ENCODE measurements around the gene GRM1. TPM values are rescaled to one million over a fixed set of nuclear protein-coding genes. Genes with fewer than 3 reads are reported as not detected.

GRM1 gene
- polyA plus RNA-seq, 1 experiment: 0.01 TPM

GRCh38 chr6:146316175-146316495, 287.3 kb downstream of the GRM1 start:
- H3K4me3 ChIP-seq (ENCODE audit: low read depth, low read length): no peak overlapping the region
- H3K9me3 ChIP-seq (ENCODE audit: control insufficient read depth, insufficient read depth, low read length): no peaks in the 10 kb centered on the region
- ChIA-PET POLR2A (no interaction called here), CTCF (no interaction called here)
- H3K27ac ChIP-seq (ENCODE audit: low read depth, low read length): no peak overlapping the region
- no peak for DNase-seq (ENCODE audit: low read depth, low spot score)
- no peak for TF ChIP-seq CTCF (IDR thresholded peaks at IDR 0.05; ENCODE audit: low read depth, low read length)
- H3K27me3 ChIP-seq (ENCODE audit: control insufficient read depth, insufficient read depth, low read length): no peaks in the 10 kb centered on the region

- ChIA-PET POLR2A (no interaction called here), CTCF (no interaction called here)
- Histone ChIP-seq H3K27ac (ENCODE audit: low read depth, low read length) (no peak overlapping the region), H3K4me3 (ENCODE audit: low read depth, low read length) (no peak overlapping the region), H3K9me3 (ENCODE audit: control insufficient read depth, insufficient read depth, low read length) (no peaks in the 10 kb centered on the region), H3K27me3 (ENCODE audit: control insufficient read depth, insufficient read depth, low read length) (no peaks in the 10 kb centered on the region)
- DNase-seq (ENCODE audit: low read depth, low spot score): no peak
- TF ChIP-seq CTCF (IDR thresholded peaks at IDR 0.05; ENCODE audit: low read depth, low read length): no peak
Observed at GRCh38 chr6:146331013-146331412, 302.2 kb downstream of the GRM1 start.

GRCh38 chr6:146335336-146335735, 306.5 kb downstream of the GRM1 start:
- ChIA-PET POLR2A (no interaction called here), CTCF (no interaction called here)
- Histone ChIP-seq H3K9me3 (ENCODE audit: control insufficient read depth, insufficient read depth, low read length) (no peaks in the 10 kb centered on the region), H3K4me3 (ENCODE audit: low read depth, low read length) (no peak overlapping the region), H3K27me3 (ENCODE audit: control insufficient read depth, insufficient read depth, low read length) (no peaks in the 10 kb centered on the region), H3K27ac (ENCODE audit: low read depth, low read length) (no peak overlapping the region)
- no peak for TF ChIP-seq CTCF (IDR thresholded peaks at IDR 0.05; ENCODE audit: low read depth, low read length)
- DNase-seq (ENCODE audit: low read depth, low spot score): no peak

GRCh38 chr6:146336191-146336590, 307.3 kb downstream of the GRM1 start:
- no peak overlapping the region for H3K27ac ChIP-seq (ENCODE audit: low read depth, low read length)
- no peaks in the 10 kb centered on the region for H3K9me3 ChIP-seq (ENCODE audit: control insufficient read depth, insufficient read depth, low read length)
- TF ChIP-seq CTCF (IDR thresholded peaks at IDR 0.05; ENCODE audit: low read depth, low read length): no peak
- ChIA-PET CTCF (no interaction called here), POLR2A (no interaction called here)
- DNase-seq (ENCODE audit: low read depth, low spot score): no peak
- no peak overlapping the region for H3K4me3 ChIP-seq (ENCODE audit: low read depth, low read length)
- no peaks in the 10 kb centered on the region for H3K27me3 ChIP-seq (ENCODE audit: control insufficient read depth, insufficient read depth, low read length)

- Histone ChIP-seq H3K27ac (ENCODE audit: low read depth, low read length) (no peak overlapping the region), H3K27me3 (ENCODE audit: control insufficient read depth, insufficient read depth, low read length) (no peaks in the 10 kb centered on the region), H3K9me3 (ENCODE audit: control insufficient read depth, insufficient read depth, low read length) (no peaks in the 10 kb centered on the region), H3K4me3 (ENCODE audit: low read depth, low read length) (no peak overlapping the region)
- POLR2A ChIA-PET: no interaction called here
- no peak for DNase-seq (ENCODE audit: low read depth, low spot score)
- CTCF ChIA-PET: no interaction called here
- no peak for TF ChIP-seq CTCF (IDR thresholded peaks at IDR 0.05; ENCODE audit: low read depth, low read length)
Observed at GRCh38 chr6:146337376-146337775, 308.5 kb downstream of the GRM1 start.
